ENCODE results near the gene PHF21B. TPM values are rescaled to one million over a fixed set of nuclear protein-coding genes. Genes with fewer than 3 reads are reported as not detected.

Gene PHF21B
- total RNA-seq, 1 donor from 2014 or later = 0.07 TPM

DNA sequence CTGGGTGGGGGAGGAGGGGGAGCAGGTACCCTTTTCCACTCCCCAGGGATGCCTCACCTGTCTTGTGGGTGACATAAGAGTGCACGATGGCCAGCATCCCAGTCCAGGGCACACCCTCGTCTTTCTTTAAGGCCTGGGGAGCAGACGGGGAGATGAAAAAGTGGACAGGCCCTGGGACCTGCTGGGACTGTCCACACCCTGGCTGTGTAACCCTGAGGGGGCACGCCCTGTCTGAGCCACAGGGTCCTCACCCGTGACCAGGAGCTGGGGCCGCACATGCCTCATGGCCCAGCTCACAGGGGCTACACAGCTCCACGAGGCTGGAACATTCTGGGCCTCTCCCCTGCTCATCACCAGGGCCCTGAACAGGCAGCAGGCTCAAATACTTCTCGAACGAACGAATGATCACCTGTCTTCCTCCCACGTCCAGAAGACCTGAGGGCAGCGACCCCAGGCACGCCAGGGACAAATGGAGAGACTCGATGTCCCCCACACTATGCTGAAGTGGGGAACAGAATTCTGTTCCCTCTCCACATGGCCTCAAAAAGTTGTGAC, 123.9 kb downstream of the PHF21B start:
- Mint-ChIP-seq H3K27ac (no peak overlapping the region), H3K27me3 (no peaks in the 10 kb centered on the region), H3K4me1 (no peaks in the 10 kb centered on the region), H3K36me3 (ENCODE audit: low read depth) (no peaks in the 10 kb centered on the region), H3K4me3 (no peak overlapping the region), H3K9me3 (no peaks in the 10 kb centered on the region)
- intact Hi-C loops (cut with micrococcal nuclease) = no loop called here
- DNase-seq = no peak

DNA sequence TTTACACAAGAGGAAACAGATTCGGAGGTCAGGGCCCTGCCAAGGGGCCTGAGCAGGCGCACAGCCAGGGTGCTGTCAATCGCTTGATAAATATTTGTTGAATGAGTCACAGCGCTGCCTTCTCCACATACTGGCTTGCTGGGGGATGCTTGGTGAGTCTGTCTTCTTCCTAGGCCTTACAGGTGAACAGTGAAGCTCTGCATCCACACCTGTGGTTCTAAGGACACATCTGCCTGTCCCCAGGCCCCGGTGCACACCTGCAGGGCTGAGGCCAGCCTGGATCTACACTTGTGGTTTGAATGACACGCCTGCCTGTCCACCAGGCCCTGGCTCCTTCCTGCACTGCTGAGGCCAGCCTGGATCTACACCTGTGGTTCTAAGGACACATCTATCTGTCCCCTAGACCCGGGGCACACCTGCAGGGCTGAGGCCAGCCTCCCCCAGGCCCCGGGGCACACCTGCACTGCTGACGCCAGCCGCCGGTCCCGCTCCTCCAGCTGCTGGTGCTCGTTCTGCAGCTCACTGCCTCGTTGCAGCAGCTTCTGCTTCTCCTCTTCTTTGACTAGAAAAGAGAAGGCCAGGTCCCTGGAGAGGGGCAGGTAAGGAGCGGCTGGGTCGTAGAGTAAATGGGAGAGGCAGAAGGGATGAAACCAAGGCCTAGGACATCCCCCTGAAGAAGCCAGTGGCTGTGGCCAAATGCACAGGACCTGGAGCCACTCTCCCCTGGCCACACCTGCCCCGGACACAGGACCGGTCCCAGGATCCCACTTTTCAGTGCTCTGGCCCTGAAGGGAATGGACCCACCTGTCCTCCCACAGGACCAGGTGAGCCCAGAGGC, 124.6 kb downstream of the PHF21B start:
- intact Hi-C loops (cut with micrococcal nuclease) = no loop called here
- H3K27me3 Mint-ChIP-seq = no peaks in the 10 kb centered on the region
- no peak overlapping the region for H3K4me3 Mint-ChIP-seq
- no peaks in the 10 kb centered on the region for H3K9me3 Mint-ChIP-seq
- H3K36me3 Mint-ChIP-seq (ENCODE audit: low read depth) = no peaks in the 10 kb centered on the region
- H3K4me1 Mint-ChIP-seq = no peaks in the 10 kb centered on the region
- no peak for DNase-seq
- no peak overlapping the region for H3K27ac Mint-ChIP-seq

DNA sequence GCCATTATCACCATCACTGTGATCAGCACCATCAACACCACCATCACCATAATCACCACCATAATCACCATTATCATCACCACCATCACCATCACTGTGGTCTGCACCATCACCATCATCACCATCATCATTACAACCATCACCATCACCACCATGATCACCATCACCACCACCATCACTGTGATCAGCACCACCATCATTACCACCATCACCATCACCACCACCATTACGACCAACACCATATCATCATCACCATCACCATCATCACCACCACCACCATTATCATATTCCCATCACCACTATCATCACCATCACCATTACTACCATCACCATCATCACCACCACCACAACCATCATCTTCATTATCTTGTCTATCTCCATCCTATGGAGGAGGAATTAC, 125.2 kb downstream of the PHF21B start:
- H3K4me1 Mint-ChIP-seq = no peaks in the 10 kb centered on the region
- no peak overlapping the region for H3K4me3 Mint-ChIP-seq
- H3K27ac Mint-ChIP-seq = no peak overlapping the region
- H3K27me3 Mint-ChIP-seq = no peaks in the 10 kb centered on the region
- no peaks in the 10 kb centered on the region for H3K36me3 Mint-ChIP-seq (ENCODE audit: low read depth)
- H3K9me3 Mint-ChIP-seq = no peaks in the 10 kb centered on the region
- DNase-seq = no peak
- intact Hi-C loops (cut with micrococcal nuclease) = no loop called here

DNA sequence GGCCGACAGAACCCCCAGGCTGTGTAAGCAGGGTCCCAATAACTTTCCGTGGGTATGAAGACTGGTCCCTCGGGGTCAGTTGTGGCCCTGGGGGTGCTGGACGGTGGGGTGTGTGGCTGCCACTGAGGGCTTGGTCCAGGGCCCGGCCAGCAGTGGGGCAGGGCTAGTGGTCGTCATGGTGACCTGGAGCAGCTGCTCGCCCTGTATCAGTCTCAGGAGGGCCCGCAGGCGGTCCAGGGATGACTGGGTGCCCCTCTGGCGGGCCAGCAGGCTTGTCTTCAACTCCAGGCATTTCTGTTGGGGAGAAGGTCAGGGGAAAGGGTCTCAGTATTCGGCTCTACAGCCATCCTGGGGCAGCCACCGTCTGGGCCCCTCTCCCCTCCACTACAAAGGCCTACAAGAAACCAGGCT, 126.8 kb downstream of the PHF21B start:
- Mint-ChIP-seq H3K9me3 (no peaks in the 10 kb centered on the region), H3K27ac (no peak overlapping the region)
- intact Hi-C loops (cut with micrococcal nuclease) = no loop called here

DNA sequence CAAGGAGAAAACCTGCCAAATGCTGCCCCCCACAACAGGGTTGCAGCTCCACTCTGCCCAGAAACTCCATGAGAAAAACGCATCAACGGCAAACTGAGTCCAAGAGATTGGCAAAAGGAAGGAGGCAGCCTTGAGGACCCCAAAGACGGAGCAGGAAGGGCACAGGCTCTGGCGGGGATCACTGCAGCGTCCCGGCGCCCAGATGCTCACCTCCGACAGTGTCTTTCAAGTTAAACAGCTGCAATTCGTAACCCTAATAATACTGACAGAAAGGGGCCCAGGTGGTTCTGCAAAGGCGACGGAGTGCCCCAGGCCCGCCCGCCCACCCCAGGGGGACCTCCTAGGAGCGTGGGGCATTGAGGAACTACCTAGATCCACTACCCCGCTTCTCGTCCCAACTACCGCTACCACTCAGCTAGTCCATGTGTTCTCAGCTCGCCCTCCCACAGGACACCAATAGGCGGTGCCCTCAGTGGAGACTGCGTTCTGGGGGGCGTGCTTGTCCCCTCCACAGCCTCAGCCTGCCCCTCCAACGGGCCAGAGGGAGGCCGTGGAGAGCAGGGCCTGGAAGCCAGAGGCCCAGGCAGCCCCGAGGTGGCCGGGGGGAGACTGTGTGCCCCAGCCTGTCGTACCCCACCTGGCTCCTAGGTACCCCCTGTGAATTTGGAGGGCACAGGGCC, 127.4 kb downstream of the PHF21B start:
- H3K4me3 Mint-ChIP-seq = no peak overlapping the region
- intact Hi-C loops (cut with micrococcal nuclease) = no loop called here
- no peaks in the 10 kb centered on the region for H3K4me1 Mint-ChIP-seq
- no peaks in the 10 kb centered on the region for H3K36me3 Mint-ChIP-seq (ENCODE audit: low read depth)
- no peak for DNase-seq
- H3K27ac Mint-ChIP-seq = no peak overlapping the region
- no peaks in the 10 kb centered on the region for H3K9me3 Mint-ChIP-seq
- no peaks in the 10 kb centered on the region for H3K27me3 Mint-ChIP-seq

More for the DNA sequence above, 126.8 kb downstream of the PHF21B start:
- Mint-ChIP-seq H3K36me3 (ENCODE audit: low read depth) (no peaks in the 10 kb centered on the region), H3K4me1 (no peaks in the 10 kb centered on the region), H3K4me3 (no peak overlapping the region), H3K27me3 (no peaks in the 10 kb centered on the region)
- DNase-seq = no peak

DNA sequence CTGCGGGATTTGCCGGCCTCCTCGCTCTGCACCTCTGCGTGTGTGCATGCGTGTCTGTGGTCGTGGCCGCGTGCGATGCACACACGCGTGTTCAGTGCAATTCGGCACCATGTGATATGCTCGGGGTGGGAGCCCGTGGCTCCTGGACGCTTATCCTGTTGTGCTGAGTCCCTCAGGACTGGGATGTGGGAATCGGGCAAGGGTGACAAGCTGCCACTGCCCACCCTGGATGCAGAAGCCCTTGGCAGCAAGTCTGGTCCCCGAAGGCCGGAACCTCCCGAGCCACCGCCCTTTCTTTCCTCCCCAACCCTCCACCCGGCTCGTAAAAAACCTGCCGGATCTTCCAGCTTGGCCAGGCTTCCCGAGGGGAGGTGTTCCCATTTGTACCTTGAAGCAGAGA, 128.2 kb downstream of the PHF21B start:
- Mint-ChIP-seq H3K4me1 (no peaks in the 10 kb centered on the region), H3K9me3 (peaks cover 2% of the 10 kb centered on the region), H3K4me3 (no peak overlapping the region), H3K27me3 (no peaks in the 10 kb centered on the region), H3K36me3 (ENCODE audit: low read depth) (no peaks in the 10 kb centered on the region), H3K27ac (no peak overlapping the region)
- DNase-seq = no peak
- intact Hi-C loops (cut with micrococcal nuclease) = no loop called here

DNA sequence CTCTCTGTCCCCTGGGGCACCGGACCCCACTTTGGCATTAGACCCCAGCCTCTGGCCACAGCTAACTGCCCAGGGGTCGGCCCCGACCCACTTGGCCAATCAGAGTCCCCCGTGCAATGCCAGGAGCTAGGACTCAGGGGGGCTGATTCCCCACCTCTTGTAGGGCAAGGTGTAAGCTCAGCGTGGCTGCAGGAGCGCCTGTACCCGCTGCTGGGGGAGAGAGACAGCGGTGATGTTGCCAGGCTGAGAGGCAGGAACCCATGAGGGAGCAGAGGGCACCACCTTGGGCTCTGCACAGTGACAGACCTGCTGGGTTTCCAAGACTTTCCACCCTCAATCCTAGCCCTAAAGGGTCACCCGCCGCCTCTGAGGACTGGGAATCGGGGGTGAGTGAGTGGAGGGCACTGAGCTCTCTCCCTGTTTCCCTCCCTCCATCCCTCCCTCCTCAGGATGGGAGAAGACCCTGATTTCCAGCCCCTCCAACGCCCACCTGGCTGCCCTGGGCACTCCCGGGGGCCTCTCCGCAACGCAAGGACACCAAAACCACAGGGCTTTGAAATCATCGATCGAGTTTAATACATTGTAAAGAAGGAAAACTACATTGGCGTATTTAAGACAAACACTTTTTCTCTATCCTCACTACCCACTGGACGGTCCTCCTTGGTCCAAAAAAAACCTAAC, 129.1 kb downstream of the PHF21B start:
- Mint-ChIP-seq H3K27me3 (no peaks in the 10 kb centered on the region), H3K9me3 (peaks cover 4% of the 10 kb centered on the region), H3K4me3 (no peak overlapping the region), H3K36me3 (ENCODE audit: low read depth) (no peaks in the 10 kb centered on the region), H3K4me1 (no peaks in the 10 kb centered on the region), H3K27ac (no peak overlapping the region)
- no peak for DNase-seq
- intact Hi-C loops (cut with micrococcal nuclease) = no loop called here

DNA sequence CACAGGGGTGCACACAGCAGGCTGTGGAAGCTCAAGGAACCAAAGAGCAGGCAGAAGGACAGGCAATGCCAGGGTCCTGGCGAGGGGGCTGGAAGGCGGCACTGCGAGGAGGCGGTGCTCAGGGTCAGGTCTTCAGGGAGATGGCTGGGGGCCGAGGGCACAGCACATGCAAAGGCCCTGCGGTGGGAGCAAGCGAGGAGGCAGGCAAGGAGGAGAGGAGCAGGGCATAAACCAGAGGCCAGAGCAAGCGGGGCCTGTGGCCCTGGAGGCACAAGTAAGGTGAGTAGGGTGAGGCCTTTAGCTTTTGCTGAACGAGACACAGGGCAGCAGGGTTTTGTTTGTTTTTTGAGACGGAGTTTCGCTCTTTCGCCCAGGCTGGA, 130.5 kb downstream of the PHF21B start:
- Mint-ChIP-seq H3K36me3 (ENCODE audit: low read depth) (no peaks in the 10 kb centered on the region), H3K9me3 (peaks cover 4% of the 10 kb centered on the region), H3K4me3 (no peak overlapping the region), H3K4me1 (no peaks in the 10 kb centered on the region), H3K27me3 (no peaks in the 10 kb centered on the region), H3K27ac (no peak overlapping the region)
- intact Hi-C loops (cut with micrococcal nuclease) = no loop called here
- DNase-seq = no peak

DNA sequence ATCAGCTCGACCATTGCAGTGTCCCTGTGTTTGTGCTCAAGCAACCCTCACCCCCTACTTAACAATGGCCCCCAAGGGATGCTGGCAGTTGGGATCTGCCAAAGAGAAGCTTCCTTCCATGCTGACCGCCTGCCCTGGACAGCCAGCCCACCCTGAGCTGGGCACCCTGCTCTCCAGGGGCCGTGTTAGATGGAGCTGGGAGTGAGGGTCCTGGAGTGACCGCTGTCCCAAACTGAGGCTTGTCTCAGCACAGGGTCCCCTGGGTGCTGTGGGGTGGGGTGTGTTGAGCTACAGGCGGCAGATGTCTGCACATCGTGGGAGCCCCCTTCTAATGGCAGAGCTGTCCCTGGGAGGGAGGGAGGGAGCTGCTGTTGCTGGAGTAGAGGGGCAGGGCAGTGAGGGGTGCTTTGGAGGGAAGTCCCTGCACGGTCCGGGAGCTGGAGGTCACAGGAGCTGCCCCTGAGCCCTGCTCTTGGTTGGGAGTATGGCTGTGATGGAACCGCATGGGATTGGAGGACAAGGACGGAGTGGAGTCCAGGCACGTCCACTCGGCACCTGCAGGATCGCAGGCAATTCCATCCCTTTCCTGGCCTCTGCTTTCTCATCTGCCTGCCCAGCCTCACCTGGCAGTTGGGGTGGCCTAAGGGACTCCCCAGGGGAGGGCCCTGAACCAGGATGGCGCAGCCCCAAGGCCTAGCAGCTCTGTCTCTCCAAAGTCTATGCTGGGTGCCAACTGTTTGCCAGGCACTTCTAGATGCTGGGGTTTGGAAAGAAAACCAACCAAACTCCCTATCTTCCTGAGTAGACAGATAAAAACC, 131.1 kb downstream of the PHF21B start:
- peaks cover 4% of the 10 kb centered on the region for H3K9me3 Mint-ChIP-seq
- no peak for DNase-seq
- no peaks in the 10 kb centered on the region for H3K36me3 Mint-ChIP-seq (ENCODE audit: low read depth)
- H3K4me1 Mint-ChIP-seq = no peaks in the 10 kb centered on the region
- intact Hi-C loops (cut with micrococcal nuclease) = no loop called here
- H3K27me3 Mint-ChIP-seq = no peaks in the 10 kb centered on the region
- H3K4me3 Mint-ChIP-seq = no peak overlapping the region
- H3K27ac Mint-ChIP-seq = no peak overlapping the region

DNA sequence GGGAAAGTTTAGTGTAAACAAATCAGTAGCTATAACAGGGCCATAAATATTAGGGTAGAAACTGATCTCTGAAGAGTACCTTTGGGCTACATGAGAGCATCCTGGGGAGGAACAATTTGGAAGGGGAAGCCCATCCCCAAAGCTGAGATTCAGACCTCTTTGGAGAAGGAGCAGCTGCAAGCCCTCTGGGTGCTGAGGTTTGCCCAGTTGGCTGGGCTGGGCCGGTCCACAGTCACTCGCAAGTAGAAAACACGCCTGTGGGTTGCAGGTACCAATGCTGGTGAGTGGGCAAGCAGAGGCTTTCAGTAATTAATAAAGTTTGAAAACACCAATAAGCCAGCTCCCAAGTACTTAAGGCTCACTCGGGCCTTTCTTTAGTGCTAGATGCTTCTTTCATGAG, 132.9 kb downstream of the PHF21B start:
- no peak for DNase-seq
- Mint-ChIP-seq H3K27me3 (no peaks in the 10 kb centered on the region), H3K36me3 (ENCODE audit: low read depth) (no peaks in the 10 kb centered on the region), H3K27ac (no peak overlapping the region), H3K4me3 (no peak overlapping the region), H3K9me3 (peaks cover 4% of the 10 kb centered on the region), H3K4me1 (no peaks in the 10 kb centered on the region)
- intact Hi-C loops (cut with micrococcal nuclease) = no loop called here

DNA sequence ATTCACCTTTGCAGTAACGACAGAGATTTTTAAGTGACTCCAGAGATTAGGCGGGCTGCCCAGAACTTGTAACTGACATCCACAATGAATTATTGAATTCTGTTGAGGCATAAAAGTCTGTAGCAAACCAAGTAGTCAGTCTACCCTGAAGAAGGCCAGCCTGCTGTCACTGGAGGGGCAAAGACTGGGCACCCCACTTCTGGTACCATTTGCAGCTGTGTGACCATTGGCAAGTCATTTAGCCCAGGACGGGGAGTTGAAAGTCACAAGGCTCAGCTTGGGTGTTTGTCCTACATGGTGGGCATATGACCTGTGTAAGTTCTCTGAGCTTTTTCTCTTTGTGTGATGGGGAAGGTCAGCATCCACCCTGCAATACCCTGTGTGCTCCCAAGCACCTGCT, 138.0 kb downstream of the PHF21B start:
- intact Hi-C loops (cut with micrococcal nuclease) = no loop called here
- Mint-ChIP-seq H3K4me1 (peaks cover 2% of the 10 kb centered on the region), H3K27ac (no peak overlapping the region), H3K36me3 (ENCODE audit: low read depth) (no peaks in the 10 kb centered on the region), H3K9me3 (peaks cover 4% of the 10 kb centered on the region), H3K27me3 (no peaks in the 10 kb centered on the region), H3K4me3 (no peak overlapping the region)
- DNase-seq = no peak

DNA sequence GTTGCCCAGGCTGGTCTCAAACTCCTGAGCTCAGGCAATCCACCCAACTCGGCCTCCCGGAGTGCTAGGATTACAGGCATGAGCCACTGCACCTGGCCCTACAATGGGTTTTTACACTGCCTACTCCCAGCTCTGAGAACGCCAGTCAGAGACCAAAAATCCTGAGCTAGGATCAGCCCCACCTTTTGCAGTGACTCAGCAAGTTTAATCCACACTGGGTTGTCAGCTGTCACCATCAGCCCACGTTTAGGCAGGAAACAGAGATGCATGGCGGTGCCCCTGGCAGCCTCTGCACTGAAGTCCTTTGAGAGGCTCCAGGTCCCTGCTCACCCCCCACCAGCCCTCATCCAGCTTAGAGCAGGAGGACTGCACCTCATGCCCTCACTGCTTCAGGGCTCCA, 139.8 kb downstream of the PHF21B start:
- no peaks in the 10 kb centered on the region for H3K27me3 Mint-ChIP-seq

DNA sequence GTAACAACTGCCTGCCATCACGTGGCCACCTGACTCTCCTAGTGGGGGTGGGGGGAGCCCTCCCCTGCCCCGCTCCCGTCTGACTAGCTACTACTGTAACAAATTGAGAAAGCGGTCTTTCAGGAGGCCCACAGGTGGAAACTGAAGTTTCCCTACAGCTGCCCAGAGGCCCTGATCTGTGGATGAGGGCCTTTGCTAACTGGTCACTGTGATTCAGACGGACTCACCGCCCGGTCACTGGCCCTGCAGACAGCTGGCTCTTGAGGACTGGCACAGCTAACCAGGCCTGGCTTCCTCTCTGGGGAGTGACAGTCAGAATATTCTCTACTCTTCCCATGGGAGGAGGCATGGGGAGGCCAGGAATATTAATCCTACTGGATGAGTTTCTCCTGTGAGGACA, 140.6 kb downstream of the PHF21B start:
- Mint-ChIP-seq H3K4me3 (no peak overlapping the region), H3K4me1 (peaks cover 2% of the 10 kb centered on the region), H3K27me3 (no peaks in the 10 kb centered on the region), H3K27ac (no peak overlapping the region), H3K9me3 (no peaks in the 10 kb centered on the region), H3K36me3 (ENCODE audit: low read depth) (no peaks in the 10 kb centered on the region)
- no peak for DNase-seq
- intact Hi-C loops (cut with micrococcal nuclease) = no loop called here

More for the DNA sequence above, 139.8 kb downstream of the PHF21B start:
- H3K4me1 Mint-ChIP-seq = peaks cover 2% of the 10 kb centered on the region
- H3K4me3 Mint-ChIP-seq = no peak overlapping the region
- no peak for DNase-seq
- no peaks in the 10 kb centered on the region for H3K9me3 Mint-ChIP-seq
- H3K27ac Mint-ChIP-seq = no peak overlapping the region
- no peaks in the 10 kb centered on the region for H3K36me3 Mint-ChIP-seq (ENCODE audit: low read depth)
- intact Hi-C loops (cut with micrococcal nuclease) = no loop called here

All from activated CD4-positive, alpha-beta T cell treated with anti-CD3 and anti-CD28 coated beads, Interleukin-2, amount 10 ng/mL, durations not matched to agents 24 days and 14 days (primary cell).